DMS79 (cell line): ENCODE results near the gene AIG1.
"Not testable (repeated sequence)": the region's sequence is repeated elsewhere in the genome, so short reads cannot be mapped to it uniquely, and the experiment has no call there.

ENCODE experiments used
- DNase-seq: peaks from one replicate; lab custom pipeline; 2025; lab: John Stamatoyannopoulos, UW

AIG1 gene

GRCh38 chr6:143060806-143061596, at the start of gene AIG1:
Gene AIG1, plus strand, starts transcription at chr6:143060889. Its CDS starts 37 bp downstream, at chr6:143060926.
- DNase-seq, result peak; percentile 44

GRCh38 chr6:143014764-143015163, 45.9 kb upstream of the AIG1 start:
- no peak for DNase-seq

- no peak for DNase-seq
Measured at GRCh38 chr6:143015300-143015706, 45.4 kb upstream of the AIG1 start.

GRCh38 chr6:143018955-143019354, 41.7 kb upstream of the AIG1 start:
- DNase-seq, result no peak

- not testable (repeated sequence) for DNase-seq
Measured at GRCh38 chr6:143020862-143021261, 39.8 kb upstream of the AIG1 start.

- DNase-seq, result no peak
Measured at GRCh38 chr6:143021543-143021942, 39.1 kb upstream of the AIG1 start.

GRCh38 chr6:143022587-143022986, 38.1 kb upstream of the AIG1 start:
- DNase-seq, result no peak

- no peak for DNase-seq
Measured at GRCh38 chr6:143023695-143024094, 37.0 kb upstream of the AIG1 start.

- DNase-seq, result no peak
Measured at GRCh38 chr6:143024977-143025376, 35.7 kb upstream of the AIG1 start.

GRCh38 chr6:143026696-143027449, 33.8 kb upstream of the AIG1 start:
- no peak for DNase-seq

- DNase-seq, result no peak
Measured at GRCh38 chr6:143034689-143035334, 25.9 kb upstream of the AIG1 start.

- no peak for DNase-seq
Measured at GRCh38 chr6:143037470-143037869, 23.2 kb upstream of the AIG1 start.

GRCh38 chr6:143038833-143039232, 21.9 kb upstream of the AIG1 start:
- no peak for DNase-seq

GRCh38 chr6:143039548-143039947, 21.1 kb upstream of the AIG1 start:
- DNase-seq, result no peak

- DNase-seq, result no peak
Measured at GRCh38 chr6:143040018-143040417, 20.7 kb upstream of the AIG1 start.

- not testable (repeated sequence) for DNase-seq
Measured at GRCh38 chr6:143044345-143044744, 16.3 kb upstream of the AIG1 start.

GRCh38 chr6:143049611-143050010, 11.1 kb upstream of the AIG1 start:
- no peak for DNase-seq

GRCh38 chr6:143050509-143050908, 10.2 kb upstream of the AIG1 start:
- DNase-seq, result no peak

GRCh38 chr6:143052282-143052681, 8.4 kb upstream of the AIG1 start:
- DNase-seq, result no peak

- DNase-seq, result no peak
Measured at GRCh38 chr6:143053856-143054255, 6.8 kb upstream of the AIG1 start.

- no peak for DNase-seq
Measured at GRCh38 chr6:143054329-143054728, 6.4 kb upstream of the AIG1 start.

- DNase-seq, result no peak
Measured at GRCh38 chr6:143055213-143055612, 5.5 kb upstream of the AIG1 start.

GRCh38 chr6:143055891-143056290, 4.8 kb upstream of the AIG1 start:
- DNase-seq, result no peak
